CD4-positive, alpha-beta T cell (primary cell): ENCODE measurements around the gene RAD51. TPM values are rescaled to one million over a fixed set of nuclear protein-coding genes. Genes with fewer than 3 reads are reported as not detected.

Source experiments
- ATAC-seq: fragments of 200-7000 bp; cut with Tn5 transposase; one replicate; pipeline ENCODE4 v1.10.0; 2022; ENCODE audit warnings: mild to moderate bottlenecking; ENCODE audit not compliant: poor library complexity
- CTCF ChIA-PET: fragments of 350-600 bp; sonication (Branson Sonifier 250); formaldehyde crosslinking; loops from one replicate; lab custom pipeline; 2021; ENCODE audit warnings: antibody characterized with exemption, inconsistent platforms; lab: Charles Lee
- POLR2A ChIA-PET: fragments of 350-600 bp; sonication (Branson Sonifier 250); formaldehyde crosslinking; loops from one replicate; lab custom pipeline; 2021; ENCODE audit warnings: antibody characterized with exemption, inconsistent platforms; lab: Charles Lee
- DNase-seq, 14 experiments: peaks; one replicate each; pipeline ENCODE4 v3.0.0-alpha.2; 2013 to 2020; ENCODE audit warnings: mixed read lengths in 2 of 14
- H3K27ac ChIP-seq, 2 donors: one replicate each; pipeline versions ENCODE4 v1.5.1 to v1.7.0; 2013; ENCODE audit warnings: low read length in 2 of 2, low read depth in 1 of 2, mild to moderate bottlenecking in 1 of 2
- H3K27me3 ChIP-seq, 2 experiments: 1 replicate in 1 of 2; 2 replicates in 1 of 2; pipeline versions ENCODE4 v1.6.1 to v1.7.0; 2013; ENCODE audit warnings: low read length in 2 of 2, control low read depth in 1 of 2, mild to moderate bottlenecking in 1 of 2, moderate library complexity in 1 of 2; ENCODE audit not compliant: insufficient read depth in 2 of 2, control insufficient read depth in 1 of 2
- H3K36me3 ChIP-seq: one replicate; pipeline ENCODE4 v1.6.1; 2013; ENCODE audit warnings: low read length, control low read depth; ENCODE audit not compliant: insufficient read depth
- H3K4me1 ChIP-seq: one replicate; pipeline ENCODE4 v1.6.1; 2013; ENCODE audit warnings: low read length, control low read depth; ENCODE audit not compliant: insufficient read depth
- H3K4me3 ChIP-seq: one replicate; pipeline ENCODE4 v1.5.1; 2013; ENCODE audit warnings: mild to moderate bottlenecking, low read length, moderate library complexity
- H3K9me3 ChIP-seq, 2 experiments: 1 replicate in 1 of 2; 2 replicates in 1 of 2; pipeline versions ENCODE4 v1.6.1 to v1.7.0; 2013; ENCODE audit warnings: low read length in 2 of 2, mild to moderate bottlenecking in 2 of 2, control low read depth in 1 of 2, moderate library complexity in 1 of 2; ENCODE audit not compliant: control insufficient read depth in 1 of 2, insufficient read depth in 1 of 2
- H3K27ac Mint-ChIP-seq: one replicate; pipeline ENCODE4 v1.8.0; 2020; ENCODE audit warnings: mixed read lengths
- H3K27me3 Mint-ChIP-seq: one replicate; pipeline ENCODE4 v1.8.0; 2021; ENCODE audit warnings: mixed read lengths
- H3K36me3 Mint-ChIP-seq: one replicate; pipeline ENCODE4 v1.8.0; 2021; ENCODE audit warnings: low read depth, mixed read lengths
- H3K4me1 Mint-ChIP-seq: one replicate; pipeline ENCODE4 v1.8.0; 2021; ENCODE audit warnings: low read depth, mixed read lengths
- H3K4me3 Mint-ChIP-seq: one replicate; pipeline ENCODE4 v1.8.0; 2020; ENCODE audit warnings: mild to moderate bottlenecking, mixed read lengths
- H3K9me3 Mint-ChIP-seq: one replicate; pipeline ENCODE4 v1.8.0; 2020; ENCODE audit warnings: mixed read lengths
- CTCF ChIP-seq: fragments of 200-600 bp; IDR thresholded peaks from one replicate; pipeline ENCODE4 v1.8.0; 2022; ENCODE audit warnings: antibody characterized with exemption, mild to moderate bottlenecking
- intact Hi-C, 2 experiments: fragments of 100-400 bp; cut with DNase I in 1 of 2; cut with micrococcal nuclease in 1 of 2; formaldehyde crosslinking; loops; one replicate each; pipeline versions ENCODE4 v1.15.1 to v1.9.0; 2023 to 2025; cut with DNase I, micrococcal nuclease
- total RNA-seq, 174 experiments: library from RNA in 2 of 174; stranded (reverse) in 2 of 174; gene quantifications; one replicate each; pipeline ENCODE4 v1.2.3 and lab custom pipeline; 2021 to 2026

RAD51 gene
- total RNA-seq, 2 experiments from 2014 or later, result 0.64 to 1.5 TPM

DNA sequence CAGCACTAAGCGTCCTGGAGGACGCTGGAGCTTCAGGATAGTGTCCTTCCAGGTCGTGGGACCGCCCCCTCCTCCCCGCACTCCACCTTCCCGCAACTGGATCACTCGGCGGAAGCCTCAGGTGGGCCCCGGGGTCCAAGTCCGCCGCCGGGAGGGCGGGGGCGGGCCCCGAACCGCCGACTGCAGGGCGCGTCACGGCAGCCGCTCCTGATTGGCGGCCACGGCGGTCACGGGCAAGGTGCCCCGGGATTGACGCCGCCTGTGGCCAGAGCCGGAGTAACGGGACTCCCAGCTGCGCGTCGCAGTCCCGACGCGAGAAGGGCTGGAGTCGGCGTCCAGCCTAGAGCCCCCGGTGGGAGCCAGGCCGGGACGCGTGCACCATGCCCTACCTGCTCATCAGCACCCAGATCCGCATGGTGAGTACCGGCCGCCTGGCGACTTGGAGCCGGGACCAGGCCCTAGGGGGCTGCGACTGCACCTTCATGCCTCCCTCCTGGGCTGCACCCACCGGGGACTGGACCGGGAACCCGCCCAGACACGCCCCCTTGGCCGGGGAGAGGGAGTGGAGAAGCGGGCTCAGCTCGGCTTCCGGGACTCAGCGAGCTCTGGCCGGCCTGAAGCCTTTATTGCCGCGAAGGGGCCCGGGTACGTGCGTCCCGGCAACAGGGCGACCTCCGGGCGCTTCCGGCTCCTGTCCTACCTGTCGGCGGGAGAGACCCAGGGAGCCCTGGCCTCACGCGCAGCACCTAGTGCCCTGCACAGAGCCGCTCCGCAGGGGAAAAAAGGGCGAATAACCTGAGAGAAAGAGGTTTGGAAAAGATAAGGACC, 69.0 kb downstream of the RAD51 start, which contains the start of gene GCHFR:
GCHFR (plus strand) TSS at position 268 of the 828 bp plus-strand sequence; CDS start at position 381, 113 bp downstream.
- ChIA-PET CTCF (interaction anchor here (0.8 to 2.9 kb wide), 6 partner anchors 17 to 69 kb away, joined by 3 to 13 read pairs (median 3); partner anchors contain the start of gene RAD51), POLR2A (interaction anchor here (0.6 to 2.7 kb wide), 8 partner anchors 16 to 195 kb away, joined by 3 to 25 read pairs (median 4); partner anchors contain the start of genes RAD51, RPUSD2 and VPS18)
- no peaks in the 10 kb centered on the region for H3K9me3 Mint-ChIP-seq
- H3K27ac Mint-ChIP-seq, result peak within 1 kb of the TSS; percentile 90
- peaks cover 11% of the 10 kb centered on the region for H3K36me3 Mint-ChIP-seq
- Histone ChIP-seq H3K4me3 (peak within 1 kb of the TSS; percentile 98), H3K27ac (peak within 1 kb of the TSS; percentile 60 to 71), H3K36me3 (peaks cover 12% of the 10 kb centered on the region), H3K27me3 (no peaks in the 10 kb centered on the region), H3K9me3 (no peaks in the 10 kb centered on the region), H3K4me1 (peaks cover 40% of the 10 kb centered on the region)
- DNase-seq, result peak; percentile 35 to 87 (median 63)
- peak; percentile 45 for TF ChIP-seq CTCF
- peak; percentile 48 for ATAC-seq
- H3K27me3 Mint-ChIP-seq, result no peaks in the 10 kb centered on the region
- H3K4me3 Mint-ChIP-seq, result peak within 1 kb of the TSS; percentile 89
- intact Hi-C loops, result loop anchor here in 1 of 2 experiments (5.0 to 10.0 kb wide), 2 partner anchors 172 to 351 kb away; partner anchors contain the start of genes INO80 and KNL1
- H3K4me1 Mint-ChIP-seq, result peaks cover 29% of the 10 kb centered on the region

DNA sequence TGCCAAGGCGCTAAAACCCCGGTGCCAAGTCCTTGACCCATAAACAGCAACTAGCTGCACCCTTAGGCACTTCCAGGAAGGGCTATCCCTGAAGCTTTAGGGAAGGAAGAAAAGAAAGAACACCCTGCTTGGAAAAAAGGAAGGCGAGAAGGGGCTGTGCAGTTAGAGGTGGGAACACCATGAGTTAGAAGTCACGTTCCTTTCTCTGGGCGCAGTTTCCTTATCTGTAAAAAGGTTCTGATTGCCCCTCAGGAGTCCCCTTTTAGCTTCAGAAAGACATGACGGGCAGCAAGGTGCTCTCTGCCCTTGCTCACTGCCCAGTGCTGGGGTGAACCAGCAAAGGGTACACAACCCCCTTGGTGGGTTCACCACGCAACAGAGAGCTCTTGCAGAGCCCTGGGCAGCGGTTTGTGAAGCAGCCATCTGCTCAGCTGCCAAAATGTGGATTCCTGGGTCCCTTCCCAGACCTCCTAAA, 69.7 kb downstream of the RAD51 start:
- ChIA-PET POLR2A (interaction anchor here (0.6 to 2.7 kb wide), 7 partner anchors 17 to 199 kb away, joined by 3 to 25 read pairs (median 5); partner anchors contain the start of genes RAD51, RPUSD2 and VPS18), CTCF (interaction anchor here (0.8 to 2.9 kb wide), 4 partner anchors 17 to 69 kb away, joined by 3 to 13 read pairs (median 6); partner anchors contain the start of gene RAD51)
- intact Hi-C loops, result loop anchor here (5.0 to 10.0 kb wide), 3 partner anchors 72 to 350 kb away; partner anchors contain the start of genes KNL1 (in 2 of the 2) and INO80 (in 1 of the 2)
- Mint-ChIP-seq H3K27ac (peak overlapping the region; percentile 90), H3K36me3 (peaks cover 16% of the 10 kb centered on the region), H3K27me3 (no peaks in the 10 kb centered on the region), H3K4me1 (peaks cover 36% of the 10 kb centered on the region), H3K4me3 (peak overlapping the region; percentile 89), H3K9me3 (no peaks in the 10 kb centered on the region)
- H3K27ac ChIP-seq, result peak overlapping the region; percentile 60 to 67
- DNase-seq (peak in 2 of 14 experiments; percentile 32 to 40), ATAC-seq (no peak)
- no peaks in the 10 kb centered on the region for H3K9me3 ChIP-seq
- H3K4me1 ChIP-seq, result peaks cover 46% of the 10 kb centered on the region
- no peak for TF ChIP-seq CTCF
- H3K4me3 ChIP-seq, result peak overlapping the region; percentile 98
- H3K36me3 ChIP-seq, result peaks cover 12% of the 10 kb centered on the region
- H3K27me3 ChIP-seq, result no peaks in the 10 kb centered on the region

GRCh38 chr15:40766194-40766815, 71.3 kb downstream of the RAD51 start:
- Histone ChIP-seq H3K27ac (peak overlapping the region in 1 of 2 donors; percentile 32), H3K27me3 (no peaks in the 10 kb centered on the region), H3K9me3 (no peaks in the 10 kb centered on the region), H3K4me1 (peaks cover 57% of the 10 kb centered on the region), H3K36me3 (peaks cover 21% of the 10 kb centered on the region), H3K4me3 (no peak overlapping the region)
- Mint-ChIP-seq H3K4me1 (peaks cover 43% of the 10 kb centered on the region), H3K27me3 (no peaks in the 10 kb centered on the region), H3K27ac (peak overlapping the region; percentile 90), H3K36me3 (peaks cover 18% of the 10 kb centered on the region), H3K9me3 (no peaks in the 10 kb centered on the region), H3K4me3 (peak overlapping the region; percentile 3)
- POLR2A ChIA-PET, result interaction anchor here (1.4 kb wide), 1 partner anchor 201 kb away, joined by 5 read pairs; no protein-coding TSS in a partner anchor
- no peak for ATAC-seq
- no peak for DNase-seq
- CTCF ChIA-PET, result interaction anchor here (0.6 to 2.9 kb wide), 3 partner anchors 16 to 127 kb away, joined by 4 to 13 read pairs (median 8); no protein-coding TSS in a partner anchor
- intact Hi-C loops, result loop anchor here (5.0 to 10.0 kb wide), 3 partner anchors 74 to 348 kb away; partner anchors contain the start of genes INO80 (in 1 of the 2) and KNL1 (in 1 of the 2)
- TF ChIP-seq CTCF, result no peak
